ENCODE measurements around the gene GPI.
A peak's percentile ranks its signal among the peaks of the same experiment; 100 is the strongest.

Gene GPI

DNA sequence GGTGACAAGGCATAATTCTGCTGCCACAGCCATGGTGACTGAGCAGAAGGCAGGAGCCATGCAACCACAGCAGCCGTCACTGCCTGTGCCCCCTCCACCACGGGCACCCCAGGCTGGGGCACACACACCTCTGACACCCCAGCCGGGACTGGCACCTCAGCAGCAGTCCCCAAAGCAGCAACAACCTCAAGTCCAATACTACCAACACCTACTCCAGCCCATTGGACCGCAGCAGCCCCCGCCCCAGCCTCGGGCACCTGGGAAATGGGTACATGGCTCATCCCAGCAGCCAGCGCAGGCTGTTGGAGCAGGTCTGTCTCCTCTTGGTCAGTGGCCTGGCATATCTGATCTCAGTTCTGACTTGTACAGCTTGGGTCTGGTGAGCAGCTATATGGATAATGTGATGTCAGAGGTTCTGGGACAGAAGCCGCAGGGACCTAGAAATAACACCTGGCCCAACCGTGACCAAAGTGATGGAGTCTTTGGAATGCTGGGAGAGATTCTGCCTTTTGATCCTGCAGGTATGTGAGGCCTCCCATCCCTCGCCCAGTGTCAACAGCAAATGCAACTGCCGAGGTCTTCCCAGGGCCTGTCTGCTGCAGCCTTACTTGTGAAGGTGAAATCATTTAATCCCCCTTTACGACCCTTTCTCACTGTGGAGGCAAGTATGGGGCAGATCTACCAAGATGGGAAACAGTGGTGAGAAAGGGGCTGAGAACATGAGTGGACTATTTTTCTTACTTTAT is 22.9 kb upstream of the GPI start:
- DNase-seq (ENCODE audit: low spot score) = no peak

DNA sequence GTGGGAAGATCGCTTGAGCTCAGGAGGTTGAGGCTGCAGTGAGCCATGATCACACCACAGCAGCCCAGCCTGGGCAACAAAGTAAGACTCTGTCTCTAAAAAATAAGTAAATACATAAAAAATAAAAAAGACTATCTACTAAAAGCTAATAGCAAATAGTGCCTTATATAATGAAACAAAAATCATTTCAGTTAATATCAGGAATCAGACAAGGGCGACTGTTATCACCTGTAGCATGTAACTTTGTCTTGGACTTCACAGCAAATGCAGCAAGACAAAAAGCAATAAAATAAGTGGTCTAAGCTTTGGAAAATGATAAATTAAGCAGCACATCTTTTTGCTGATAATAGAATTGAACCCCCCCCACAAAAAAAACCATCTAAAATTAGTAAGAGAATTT is 21.2 kb upstream of the GPI start:
- DNase-seq (ENCODE audit: low spot score) = no peak

DNA sequence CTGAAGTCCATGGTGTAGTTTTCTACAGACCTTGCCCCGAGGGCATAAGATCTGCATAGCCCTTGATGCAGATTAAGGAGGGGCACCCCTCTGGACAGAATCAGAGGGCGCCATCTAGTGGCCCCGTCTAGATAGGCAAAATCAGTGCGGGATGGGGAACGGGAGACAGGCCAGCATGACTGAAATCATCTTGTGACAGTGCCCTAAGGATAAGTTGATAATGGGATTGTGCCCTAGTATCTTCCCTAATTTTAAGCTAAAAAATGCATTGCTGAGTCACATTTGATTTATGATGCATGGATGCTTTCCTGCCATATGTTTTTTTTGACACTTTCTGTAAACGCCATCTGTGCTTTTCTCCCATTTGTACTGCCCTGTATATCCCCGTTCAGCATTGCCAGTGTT is 19.0 kb upstream of the GPI start:
- DNase-seq (ENCODE audit: low spot score) = peak; percentile 87

DNA sequence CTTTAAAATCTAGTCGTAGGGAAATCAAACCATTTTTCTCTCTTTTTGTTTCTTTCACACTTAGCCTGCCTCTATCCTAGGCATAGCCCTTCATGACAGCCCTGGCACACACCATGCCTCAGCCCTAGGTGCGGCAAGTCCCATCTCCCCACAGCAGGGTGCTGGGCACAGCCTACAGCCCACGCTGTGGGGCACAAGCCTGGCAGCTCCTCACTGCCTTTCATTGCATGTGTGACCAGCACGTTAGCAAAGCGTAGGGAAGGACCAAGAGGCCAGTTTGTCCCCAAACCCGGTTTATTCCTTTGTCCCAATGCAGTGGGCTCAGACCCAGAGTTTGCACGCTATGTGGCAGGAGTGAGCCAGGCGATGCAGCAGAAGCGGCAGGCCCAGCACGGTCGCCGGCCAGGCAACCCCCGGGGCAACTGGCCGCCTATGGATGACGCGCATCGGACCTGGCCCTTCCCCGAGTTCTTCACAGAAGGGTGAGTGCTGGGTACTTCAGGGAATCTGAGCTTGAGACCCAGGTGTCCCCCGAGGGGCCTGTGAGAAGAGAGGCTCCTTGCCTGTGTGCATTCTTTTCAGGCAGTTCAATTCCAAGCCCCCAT is 17.3 kb upstream of the GPI start:
- DNase-seq (ENCODE audit: low spot score) = no peak

DNA sequence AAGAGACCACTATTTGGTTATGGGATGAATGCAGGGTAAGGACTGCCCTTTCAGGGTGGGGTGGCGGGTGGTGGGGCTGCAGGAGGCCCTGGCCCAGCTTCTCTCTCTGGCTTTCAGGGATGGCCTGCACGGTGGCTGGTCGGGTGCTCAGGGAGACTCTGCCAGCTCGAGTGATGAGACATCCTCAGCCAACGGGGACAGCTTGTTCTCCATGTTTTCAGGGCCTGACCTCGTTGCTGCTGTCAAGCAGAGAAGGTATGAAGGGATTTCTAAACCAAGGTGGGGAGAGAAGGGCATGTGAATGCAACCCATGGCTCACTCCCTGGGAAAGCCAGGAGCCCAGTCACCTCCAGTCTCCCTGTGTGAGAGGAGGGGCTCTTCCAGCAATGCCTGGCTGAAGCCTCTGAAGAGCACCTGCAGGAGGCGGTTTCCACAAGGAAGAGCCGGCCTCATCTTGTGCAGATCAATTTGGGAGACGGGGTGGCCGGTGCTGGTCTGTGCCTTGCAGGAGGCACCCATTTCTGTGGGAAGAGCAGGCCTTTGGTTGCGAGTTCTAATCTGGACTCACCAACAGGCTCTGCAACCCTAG is 16.0 kb upstream of the GPI start:
- DNase-seq (ENCODE audit: low spot score) = no peak

DNA sequence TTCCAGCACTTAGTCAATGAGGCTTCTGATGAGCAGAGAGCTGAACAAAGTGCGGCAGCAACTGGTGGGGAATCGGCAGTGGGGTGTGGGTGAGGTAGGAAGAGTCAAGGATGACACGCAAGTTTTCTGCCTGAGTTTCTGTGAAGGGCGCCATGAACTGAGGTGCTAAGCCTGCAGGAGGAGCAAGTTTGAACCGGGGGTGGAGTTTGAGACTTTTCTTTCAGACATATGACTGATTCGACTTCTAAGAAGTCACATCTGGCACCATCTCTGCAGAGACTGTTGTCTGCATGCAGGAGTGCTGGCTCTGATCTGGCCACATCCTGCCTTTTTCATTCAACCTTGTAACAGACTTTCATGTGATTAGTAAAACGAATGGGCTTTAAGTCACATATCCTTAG is 14.8 kb upstream of the GPI start:
- peak; percentile 9 for DNase-seq (ENCODE audit: low spot score)

DNA sequence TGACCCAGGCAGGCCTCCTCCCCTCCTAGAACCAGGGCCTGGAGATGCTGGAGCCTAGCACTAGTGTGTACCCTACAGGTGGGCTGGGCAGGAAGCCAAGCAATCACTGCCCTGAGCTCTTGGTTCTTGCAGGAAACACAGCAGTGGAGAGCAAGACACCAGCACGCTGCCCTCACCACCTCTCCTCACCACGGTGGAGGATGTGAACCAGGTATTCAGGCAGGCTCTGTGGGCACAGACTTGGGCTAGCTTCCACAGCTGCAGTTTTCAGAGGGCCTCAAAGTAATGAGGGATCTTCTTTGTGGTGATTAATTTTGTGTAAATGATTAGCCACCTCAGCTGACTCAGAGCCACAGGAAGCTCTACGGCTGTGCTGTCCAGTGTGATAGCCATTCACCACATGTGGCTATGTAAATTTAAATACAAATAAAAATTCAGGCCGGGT is 13.6 kb upstream of the GPI start:
- DNase-seq (ENCODE audit: low spot score) = no peak

DNA sequence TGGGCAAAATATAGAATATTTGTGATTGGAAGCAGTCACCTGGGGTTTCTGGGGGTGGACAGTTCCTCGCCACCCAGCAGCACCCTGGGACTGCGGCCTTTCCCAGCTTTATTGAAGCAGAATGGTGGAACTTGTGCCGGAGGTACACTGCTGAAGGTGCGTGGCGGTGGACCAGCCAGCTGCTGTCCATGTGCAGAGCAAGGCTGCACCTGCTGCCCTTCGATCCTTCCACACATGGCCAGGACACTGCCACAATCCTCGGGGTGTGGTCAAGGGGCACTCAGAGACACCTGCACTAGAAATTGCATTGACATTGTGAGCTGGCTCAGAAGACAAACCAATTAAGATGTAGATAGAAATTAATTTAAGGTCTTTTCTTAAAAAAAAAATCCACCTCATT is 11.4 kb upstream of the GPI start:
- no peak for DNase-seq (ENCODE audit: low spot score)

DNA sequence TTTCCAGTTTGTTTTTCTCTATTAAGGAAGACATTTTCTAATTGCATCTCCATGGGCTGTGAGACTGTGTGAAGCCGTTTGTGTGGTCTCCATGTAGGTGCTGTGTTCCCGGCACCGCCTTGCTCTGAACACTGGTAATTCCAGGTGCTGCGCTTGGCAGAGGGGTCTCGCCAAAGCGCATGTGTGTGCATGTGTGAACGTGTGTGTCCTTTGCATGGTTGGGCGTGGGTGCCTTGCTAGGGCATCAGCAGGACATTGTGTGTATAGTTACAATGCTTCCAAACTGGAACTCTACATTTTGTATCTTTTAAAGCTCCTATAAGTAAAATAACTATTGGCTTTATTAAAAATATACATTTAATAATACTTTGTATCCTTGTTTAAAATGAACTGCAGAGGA is 9.8 kb upstream of the GPI start:
- DNase-seq (ENCODE audit: low spot score) = no peak

DNA sequence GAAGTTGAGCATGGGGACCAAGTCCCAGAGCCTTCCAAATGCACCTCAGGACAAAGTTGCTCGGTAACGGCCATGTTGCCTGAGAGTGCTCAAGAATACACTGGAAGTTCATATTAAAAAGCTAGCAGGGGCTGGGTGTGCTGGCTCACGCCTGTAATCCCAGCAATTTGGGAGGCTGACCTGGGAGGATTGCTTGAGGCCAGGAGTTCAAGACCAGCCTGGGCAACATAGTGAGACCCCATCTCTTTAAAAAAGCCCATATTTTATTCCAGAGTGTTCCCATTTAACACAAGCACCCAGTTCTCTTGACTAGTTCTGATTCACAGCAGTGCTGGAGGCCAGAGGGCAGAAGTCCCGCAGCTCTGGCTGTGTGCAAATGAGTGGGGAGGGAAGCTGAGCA is 8.1 kb upstream of the GPI start:
- no peak for DNase-seq (ENCODE audit: low spot score)

DNA sequence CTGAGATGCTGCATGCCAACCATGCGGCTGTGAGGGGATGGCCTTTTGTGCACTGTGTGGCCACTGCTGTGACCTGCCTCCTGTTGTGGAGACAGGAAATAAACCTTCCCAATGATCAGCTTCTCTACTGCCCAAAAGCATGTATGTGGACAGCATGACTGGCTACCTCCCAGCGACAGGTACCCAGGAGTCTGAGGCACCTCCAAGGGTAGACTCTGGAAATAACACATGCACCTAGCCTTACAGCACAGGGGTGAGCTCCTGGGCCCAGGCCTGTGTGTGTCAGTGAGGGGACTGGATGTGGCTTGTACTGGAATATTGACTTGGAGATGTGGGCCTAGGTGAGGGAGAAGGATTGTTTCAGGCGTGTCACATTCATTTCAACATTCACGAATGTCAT is 7.6 kb upstream of the GPI start:
- DNase-seq (ENCODE audit: low spot score) = no peak

DNA sequence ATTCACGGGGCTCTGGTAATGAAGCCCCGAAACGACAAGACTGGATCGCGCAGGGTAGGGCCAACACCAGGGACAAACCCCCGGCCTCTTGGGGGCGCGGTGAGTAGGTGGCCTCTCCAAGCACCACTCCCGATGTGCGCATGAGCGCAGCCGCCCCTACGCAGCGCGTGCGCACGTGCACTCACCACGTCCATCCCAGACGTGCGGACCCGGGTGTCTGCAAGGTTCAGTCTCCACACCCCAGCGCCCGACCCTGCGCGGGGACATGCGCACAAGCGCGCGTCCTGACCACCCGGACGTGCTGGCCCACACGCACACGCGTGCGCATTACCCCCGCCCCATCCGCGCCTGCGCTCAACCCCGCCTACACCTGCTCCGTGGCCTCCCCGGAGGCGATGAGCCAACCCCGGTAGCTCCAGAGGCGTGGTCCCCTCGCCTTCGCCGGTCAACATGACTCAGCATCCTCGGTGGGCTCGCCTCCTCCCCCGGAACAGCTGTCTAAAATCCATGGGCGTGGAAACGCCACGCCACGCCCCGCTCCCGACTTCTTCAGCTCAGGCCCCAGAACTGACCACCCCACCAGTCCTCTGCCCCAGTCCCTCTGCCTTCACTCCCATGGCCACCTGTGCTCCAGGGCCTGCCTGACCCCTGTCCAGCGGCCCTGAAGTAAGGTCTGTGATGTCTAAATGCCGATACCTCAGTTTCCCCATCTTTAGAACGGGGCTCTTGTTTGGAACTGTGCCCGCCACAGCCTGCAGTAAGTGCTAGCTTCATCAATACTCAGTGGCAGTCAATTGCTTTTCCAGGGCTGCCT is 5.6 kb upstream of the GPI start:
- DNase-seq (ENCODE audit: low spot score) = peak; percentile 99

DNA sequence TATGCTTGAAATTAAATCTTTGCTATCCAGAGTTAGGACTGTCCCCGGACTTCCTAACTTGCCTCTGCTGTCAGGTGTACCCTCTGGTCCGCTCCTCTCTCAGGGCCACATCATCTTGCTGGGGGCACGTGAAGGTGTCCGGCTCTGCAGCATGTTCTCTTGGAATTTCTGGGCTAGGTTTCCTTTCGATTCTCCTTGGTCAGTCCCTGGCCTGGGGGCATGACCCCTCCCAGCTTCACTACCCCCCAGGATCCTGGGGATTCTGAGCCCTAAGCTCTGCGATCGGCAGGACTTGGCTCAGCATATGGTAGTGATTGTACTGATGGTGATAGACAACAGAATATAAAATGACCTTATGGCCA is 5.1 kb upstream of the GPI start:
- no peak for DNase-seq (ENCODE audit: low spot score)

DNA sequence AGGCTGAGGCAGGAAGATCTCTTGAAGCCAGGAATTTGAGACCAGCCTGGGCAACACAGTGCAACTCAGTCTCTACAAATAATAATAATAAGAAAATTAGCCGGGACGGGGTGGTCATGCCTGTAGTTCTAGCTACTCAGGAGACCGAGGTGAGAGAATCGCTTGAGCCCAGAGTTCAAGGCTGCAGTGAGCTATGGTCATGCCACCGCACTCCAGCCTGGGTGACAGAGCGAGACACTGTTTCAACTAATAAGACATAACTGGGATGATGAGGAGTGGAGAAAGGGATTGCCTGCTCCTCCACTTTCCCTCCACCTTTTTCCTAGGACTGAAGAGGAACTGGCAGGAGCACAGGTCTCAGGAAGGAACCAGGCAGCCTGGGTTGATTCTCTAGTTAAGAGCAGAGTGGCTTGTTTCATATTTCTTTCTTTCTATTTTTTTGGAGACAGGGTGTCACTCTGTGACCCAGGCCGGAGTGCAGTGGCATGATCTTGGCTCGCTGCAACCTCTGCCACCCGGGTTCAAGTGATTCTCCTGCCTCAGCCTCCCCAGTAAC is 4.6 kb upstream of the GPI start:
- DNase-seq (ENCODE audit: low spot score) = no peak

DNA sequence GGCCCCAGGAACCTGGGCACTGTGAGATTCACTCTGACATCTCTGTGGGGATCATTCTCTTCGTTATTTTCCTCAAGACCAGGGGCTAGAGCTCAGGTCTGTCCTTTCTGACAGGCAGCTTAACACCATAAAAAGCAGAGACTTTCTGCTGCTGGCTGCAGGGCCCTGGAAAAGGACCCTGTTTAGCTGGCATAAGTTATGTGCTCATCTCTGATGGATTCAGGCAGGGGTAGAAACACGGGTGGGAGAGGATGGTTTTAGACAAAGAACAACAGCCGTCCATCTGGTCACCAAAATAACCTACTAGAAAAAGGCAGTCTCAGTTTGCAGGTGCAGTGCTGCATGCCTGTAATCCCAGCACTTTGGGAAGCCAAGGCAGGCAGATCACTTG is 2.3 kb upstream of the GPI start:
- no peak for DNase-seq (ENCODE audit: low spot score)

DNA sequence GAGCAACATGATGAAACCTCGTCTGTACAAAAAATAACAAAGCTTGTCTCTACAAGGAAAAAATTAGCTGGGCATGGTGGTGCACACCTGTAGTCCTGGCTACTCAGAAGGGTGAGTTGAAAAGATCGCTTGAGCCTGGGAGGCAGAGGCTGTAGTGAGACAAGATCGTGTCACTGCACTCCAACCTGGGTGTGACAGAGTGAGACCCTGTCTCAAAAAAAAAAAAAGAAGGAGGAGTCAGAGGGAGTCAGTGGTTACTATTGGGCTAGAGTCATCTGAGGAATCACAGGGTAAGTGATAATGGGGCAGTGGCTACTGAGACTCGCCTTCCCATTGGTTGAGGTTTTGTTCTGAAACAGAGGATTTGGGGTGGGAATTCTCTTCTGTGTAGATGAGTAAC is 1.9 kb upstream of the GPI start:
- no peak for DNase-seq (ENCODE audit: low spot score)

DNA sequence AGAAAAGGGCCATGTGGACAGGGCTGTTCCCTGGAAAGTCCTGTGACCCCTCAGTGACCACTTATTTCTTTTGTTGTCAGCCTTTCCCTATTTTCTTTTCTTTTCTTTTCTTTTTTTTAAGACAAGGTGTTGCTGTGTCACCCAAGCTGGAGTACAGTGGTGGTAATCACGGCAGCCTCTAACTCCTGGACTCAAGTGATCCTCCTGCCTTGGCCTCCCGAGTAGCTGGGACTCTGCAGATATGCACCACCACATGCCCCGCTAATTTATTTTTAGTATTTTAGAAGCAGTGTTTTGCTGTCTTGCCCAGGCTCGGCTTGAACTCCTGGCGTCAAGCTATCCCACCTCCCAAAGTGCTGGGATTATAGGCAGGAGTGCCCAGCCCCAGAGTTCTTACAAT is 1.1 kb upstream of the GPI start:
- no peak for DNase-seq (ENCODE audit: low spot score)

DNA sequence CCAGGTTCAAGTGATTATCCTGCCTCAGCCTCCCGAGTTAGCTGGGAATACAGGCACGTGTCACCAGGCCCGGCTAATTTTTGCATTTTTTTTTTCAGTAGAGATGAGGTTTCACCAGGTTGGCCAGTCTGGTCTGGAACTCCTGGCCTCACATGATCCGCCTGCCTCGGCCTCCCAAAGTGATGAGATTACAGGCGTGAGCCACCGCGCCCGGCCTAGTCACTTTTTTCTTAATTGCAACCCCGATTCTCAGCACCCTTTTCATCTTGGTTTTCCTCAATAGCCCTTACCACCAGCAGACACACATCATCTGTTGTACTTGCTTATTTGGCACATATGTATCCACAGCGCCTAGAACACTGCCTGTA is 550 bp upstream of the GPI start:
- DNase-seq (ENCODE audit: low spot score) = no peak

DNA sequence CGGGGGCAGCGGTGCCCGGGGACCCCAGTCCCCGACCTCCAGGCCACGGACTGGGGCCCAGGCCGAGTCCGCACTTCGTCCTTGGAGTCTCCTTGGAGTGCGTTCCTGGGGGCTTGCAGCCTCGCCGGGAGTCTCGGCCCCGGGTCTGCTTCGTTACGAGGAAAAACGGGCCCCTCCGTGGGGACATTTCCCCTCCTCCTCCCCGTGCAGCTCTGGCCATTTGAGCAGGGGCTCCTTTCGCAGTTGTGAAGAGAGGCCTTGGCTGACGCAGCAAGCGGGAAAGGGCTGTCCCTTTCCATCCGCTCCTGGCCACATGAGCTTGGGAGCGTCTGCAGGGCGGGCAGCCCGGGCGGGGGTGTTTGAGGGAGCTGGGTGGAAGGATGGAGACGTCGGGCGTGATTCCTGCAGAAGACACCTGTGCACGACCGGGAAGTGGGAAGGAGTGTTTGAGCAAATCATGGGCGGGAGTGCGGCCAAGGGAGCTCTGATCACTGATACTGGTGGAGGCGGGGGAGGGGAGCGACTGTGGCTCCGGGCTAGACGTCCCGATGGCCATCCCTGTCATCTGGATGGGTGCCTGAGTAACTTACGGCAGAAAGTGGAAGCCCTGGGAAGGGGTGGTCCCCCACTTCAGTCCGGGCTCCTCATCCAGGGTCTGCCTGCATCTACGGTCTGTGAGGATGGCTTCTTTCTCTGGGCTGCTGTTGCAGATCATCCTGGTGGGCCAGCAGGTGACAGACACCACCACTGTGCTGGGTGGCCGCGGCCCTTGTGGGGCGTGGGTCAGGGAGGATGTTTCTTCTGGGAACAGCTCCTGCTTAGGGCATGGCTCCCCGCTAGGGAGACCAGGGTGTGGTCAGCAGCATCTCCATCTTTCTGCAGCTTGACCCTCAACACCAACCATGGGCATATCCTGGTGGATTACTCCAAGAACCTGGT is 736 bp downstream of the GPI start:
- peak; percentile 30 for DNase-seq (ENCODE audit: low spot score)

DNA sequence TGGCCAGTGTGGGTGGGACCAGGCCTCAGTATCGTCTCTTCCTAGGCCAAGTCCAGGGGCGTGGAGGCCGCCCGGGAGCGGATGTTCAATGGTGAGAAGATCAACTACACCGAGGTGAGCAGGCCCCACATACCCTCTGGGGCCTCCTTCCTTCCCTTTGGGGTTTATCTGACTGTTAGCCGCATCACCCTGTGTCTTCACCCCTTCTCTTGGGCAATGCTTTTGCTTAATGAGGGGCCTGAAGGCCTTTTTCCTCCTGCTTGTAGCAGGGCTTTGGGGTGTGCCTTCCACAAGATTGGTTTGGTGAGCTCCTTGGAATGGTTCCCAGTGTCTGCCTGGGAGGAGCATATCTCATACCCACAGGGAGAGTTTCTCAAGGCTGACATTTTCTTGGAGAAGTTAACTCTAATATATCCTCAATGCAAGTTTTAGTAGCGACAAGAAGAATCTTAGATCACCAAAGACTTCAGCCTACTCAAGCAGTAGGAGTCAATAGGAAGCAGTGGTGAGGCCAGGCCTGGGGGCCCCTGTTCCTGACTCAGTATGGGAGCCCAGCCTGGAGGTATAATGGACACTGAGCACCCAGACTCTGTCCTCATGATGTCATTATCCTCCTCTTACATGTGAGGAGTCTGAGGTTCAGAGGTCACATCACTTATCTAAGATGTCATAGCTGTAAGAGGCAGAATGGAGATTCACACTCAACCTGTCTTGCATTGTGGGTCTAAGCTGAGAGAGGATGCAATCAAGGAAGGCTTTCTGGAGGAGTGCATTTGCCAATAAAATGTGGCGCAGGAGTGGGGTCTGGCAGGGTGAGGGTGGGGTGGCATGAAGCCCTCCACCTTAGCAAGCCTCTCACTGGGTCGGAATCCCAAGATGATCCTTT is 2.0 kb downstream of the GPI start:
- DNase-seq (ENCODE audit: low spot score) = peak; percentile 71

DNA sequence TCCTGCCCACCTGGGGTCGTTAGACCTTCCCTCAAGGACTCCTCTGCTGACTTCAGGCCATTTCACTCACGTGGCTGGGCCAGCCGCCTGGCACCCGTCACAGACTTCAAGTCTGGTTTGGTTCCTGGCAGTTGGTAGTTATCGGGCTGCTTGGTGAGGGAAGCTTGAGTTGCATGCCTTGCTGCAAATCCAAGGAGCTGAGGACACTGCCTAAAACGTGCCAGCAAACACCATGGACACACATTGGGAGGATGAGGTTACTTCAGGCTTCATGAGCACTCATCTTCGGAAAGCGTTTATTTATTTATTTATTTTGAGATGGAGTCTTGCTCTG is 2.6 kb downstream of the GPI start:
- no peak for DNase-seq (ENCODE audit: low spot score)
